ENCODE results near the gene NSMF. TPM values are rescaled to one million over a fixed set of nuclear protein-coding genes. Genes with fewer than 3 reads are reported as not detected.

Gene NSMF
- total and polyA plus RNA-seq, 2 of the 4 experiments (the other 2 are of a cell fraction) = 7.7 to 40.9 TPM

DNA sequence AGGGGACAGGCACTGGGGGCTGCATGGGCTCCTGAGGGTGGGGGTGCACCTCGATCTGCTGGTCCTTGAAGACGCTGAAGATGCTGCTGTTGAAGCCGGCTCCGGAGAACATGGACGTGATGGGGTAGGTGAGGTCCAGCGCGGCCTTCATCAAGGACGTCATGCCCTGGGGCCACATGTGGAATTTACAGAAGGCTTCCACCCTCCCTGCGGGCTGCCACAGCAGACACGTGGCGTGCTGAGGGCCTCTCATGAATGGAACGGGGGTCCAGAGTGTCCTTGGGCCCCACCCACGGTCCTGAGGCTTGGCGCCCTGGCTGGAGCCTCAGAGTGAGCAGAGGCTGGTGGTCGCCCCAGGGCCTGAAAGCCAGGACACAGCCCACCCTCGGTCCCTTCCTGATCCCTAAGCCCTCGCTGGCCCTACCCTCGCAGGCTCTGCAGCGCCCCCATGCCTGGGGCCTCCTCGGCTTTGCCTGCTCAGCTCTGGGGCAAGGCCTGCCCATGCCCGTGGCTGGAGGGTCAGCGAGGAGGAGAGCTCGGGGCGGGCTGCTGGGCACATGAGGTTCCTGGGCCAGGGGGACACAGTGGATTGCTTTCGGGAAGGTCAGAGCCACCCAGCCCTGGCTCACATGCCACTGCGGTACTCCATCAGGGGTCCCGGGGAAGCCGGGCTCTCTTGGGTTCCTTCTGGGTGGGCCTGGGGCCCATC lies 5.3 kb upstream of the NSMF start:
- BruUV-seq (replicated peaks) = no TSS peak
- no peak for TF ChIP-seq NFE2L2 (IDR thresholded peaks at IDR 0.05; ENCODE audit: low read depth, low read length)
- TF ChIP-seq, protein P1, sequence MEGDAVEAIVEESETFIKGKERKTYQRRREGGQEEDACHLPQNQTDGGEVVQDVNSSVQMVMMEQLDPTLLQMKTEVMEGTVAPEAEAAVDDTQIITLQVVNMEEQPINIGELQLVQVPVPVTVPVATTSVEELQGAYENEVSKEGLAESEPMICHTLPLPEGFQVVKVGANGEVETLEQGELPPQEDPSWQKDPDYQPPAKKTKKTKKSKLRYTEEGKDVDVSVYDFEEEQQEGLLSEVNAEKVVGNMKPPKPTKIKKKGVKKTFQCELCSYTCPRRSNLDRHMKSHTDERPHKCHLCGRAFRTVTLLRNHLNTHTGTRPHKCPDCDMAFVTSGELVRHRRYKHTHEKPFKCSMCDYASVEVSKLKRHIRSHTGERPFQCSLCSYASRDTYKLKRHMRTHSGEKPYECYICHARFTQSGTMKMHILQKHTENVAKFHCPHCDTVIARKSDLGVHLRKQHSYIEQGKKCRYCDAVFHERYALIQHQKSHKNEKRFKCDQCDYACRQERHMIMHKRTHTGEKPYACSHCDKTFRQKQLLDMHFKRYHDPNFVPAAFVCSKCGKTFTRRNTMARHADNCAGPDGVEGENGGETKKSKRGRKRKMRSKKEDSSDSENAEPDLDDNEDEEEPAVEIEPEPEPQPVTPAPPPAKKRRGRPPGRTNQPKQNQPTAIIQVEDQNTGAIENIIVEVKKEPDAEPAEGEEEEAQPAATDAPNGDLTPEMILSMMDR (conservative IDR thresholded peaks at IDR 0.05; ENCODE audit: low read depth, low read length) = no peak
- no peak for TF ChIP-seq BHLHE40 (IDR thresholded peaks at IDR 0.05; ENCODE audit: low read depth, low read length)
- no peak for TF ChIP-seq CEBPB (IDR thresholded peaks at IDR 0.05; ENCODE audit: low read depth, low read length)
- no peak for TF ChIP-seq CHD1 (IDR thresholded peaks at IDR 0.05; ENCODE audit: low read depth, low read length)
- TF ChIP-seq RAD21 (IDR thresholded peaks at IDR 0.05; ENCODE audit: low read length) = no peak
- no peak for TF ChIP-seq MXI1 (IDR thresholded peaks at IDR 0.05; ENCODE audit: borderline replicate concordance, low read depth, low read length)
- TF ChIP-seq MAZ (IDR thresholded peaks at IDR 0.05; ENCODE audit: borderline replicate concordance, low read depth, low read length) = no peak
- TF ChIP-seq, protein P2, sequence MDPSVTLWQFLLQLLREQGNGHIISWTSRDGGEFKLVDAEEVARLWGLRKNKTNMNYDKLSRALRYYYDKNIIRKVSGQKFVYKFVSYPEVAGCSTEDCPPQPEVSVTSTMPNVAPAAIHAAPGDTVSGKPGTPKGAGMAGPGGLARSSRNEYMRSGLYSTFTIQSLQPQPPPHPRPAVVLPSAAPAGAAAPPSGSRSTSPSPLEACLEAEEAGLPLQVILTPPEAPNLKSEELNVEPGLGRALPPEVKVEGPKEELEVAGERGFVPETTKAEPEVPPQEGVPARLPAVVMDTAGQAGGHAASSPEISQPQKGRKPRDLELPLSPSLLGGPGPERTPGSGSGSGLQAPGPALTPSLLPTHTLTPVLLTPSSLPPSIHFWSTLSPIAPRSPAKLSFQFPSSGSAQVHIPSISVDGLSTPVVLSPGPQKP (IDR thresholded peaks at IDR 0.05; ENCODE audit: borderline replicate concordance, low read depth, low read length) = no peak
- TF ChIP-seq RCOR1 (IDR thresholded peaks at IDR 0.05; ENCODE audit: insufficient replicate concordance, low read length) = no peak
- TF ChIP-seq RFX5 (IDR thresholded peaks at IDR 0.05; ENCODE audit: low read depth, low read length) = no peak
- no peak for TF ChIP-seq FOS (IDR thresholded peaks at IDR 0.05; ENCODE audit: low read depth, low read length)
- no peak for TF ChIP-seq POLR2A (IDR thresholded peaks at IDR 0.05; ENCODE audit: low read depth, low read length)
- H3K9me3 ChIP-seq (ENCODE audit: control insufficient read depth, insufficient read depth, low read length) = no peaks in the 10 kb centered on the region
- H3K79me1 ChIP-seq (ENCODE audit: low read depth in 1 of 2, low read length in 2 of 2) = no peaks in the 10 kb centered on the region
- H3K4me3 ChIP-seq (ENCODE audit: insufficient read depth, low read depth, low read length) = no peak overlapping the region
- ATAC-seq (ENCODE audit: low read depth) (no peak), DNase-seq (no peak)
- no peak overlapping the region for H3K9ac ChIP-seq (ENCODE audit: low read depth, low read length)
- no peak overlapping the region for H3K4ac ChIP-seq (ENCODE audit: low read depth, low read length)
- H3K27ac ChIP-seq (ENCODE audit: insufficient read depth, low read length) = no peak overlapping the region
- no peak overlapping the region for H4K8ac ChIP-seq (ENCODE audit: low read depth in 2 of 2, low read length in 2 of 2)
- no peak overlapping the region for H2BK120ac ChIP-seq (ENCODE audit: low read depth, low read length)
- no peak overlapping the region for H3K56ac ChIP-seq (ENCODE audit: extremely low read depth, insufficient read depth, low read length)
- H3K27me3 ChIP-seq (ENCODE audit: control insufficient read depth, insufficient read depth, low read length) = peaks cover 9% of the 10 kb centered on the region
- no peak overlapping the region for H2AK5ac ChIP-seq (ENCODE audit: low read depth, low read length)
- 85% methylated on average over 15 of the region's 28 CpGs; no CpG with 5 or more reads in 1 of the 2 experiments for WGBS, 2 experiments (ENCODE audit: extremely low coverage in 2 of 2, insufficient read length in 1 of 2)
- no peak overlapping the region for H2BK15ac ChIP-seq (ENCODE audit: low read depth, low read length)
- no peak overlapping the region for H4K5ac ChIP-seq (ENCODE audit: low read depth, low read length)
- dilution Hi-C loops (cut with HindIII; ENCODE audit: low sequenced_read_pairs, unreplicated experiment) (no loop called here), in situ Hi-C loops (cut with MboI; ENCODE audit: low sequenced_read_pairs) (no loop called here), intact Hi-C loops (cut with micrococcal nuclease) (no loop called here)
- H3K18ac ChIP-seq (ENCODE audit: low read depth, low read length) = no peak overlapping the region
- H4K20me1 ChIP-seq (ENCODE audit: insufficient read depth, low read length) = no peaks in the 10 kb centered on the region
- H2AFZ ChIP-seq (replicated peaks; ENCODE audit: low read length, poor library complexity) = no peak overlapping the region
- no peak overlapping the region for H3K14ac ChIP-seq (replicated peaks; ENCODE audit: low read depth, low read length)
- no peak overlapping the region for H3K23ac ChIP-seq (ENCODE audit: low read depth, low read length)
- ChIA-PET POLR2A (ENCODE audit: unreplicated experiment) (no interaction called here), CTCF (interaction anchor here (0.6 kb wide), 1 partner anchor 180 kb away, joined by 3 read pairs; no protein-coding TSS in a partner anchor)
- H3K4me2 ChIP-seq (ENCODE audit: low read depth, low read length) = no peak overlapping the region
- H3K36me3 ChIP-seq (ENCODE audit: control insufficient read depth, insufficient read depth, low read length) = no peaks in the 10 kb centered on the region
- H4K91ac ChIP-seq (ENCODE audit: insufficient read depth, low read depth, low read length) = no peak overlapping the region
- H3K4me1 ChIP-seq (ENCODE audit: control insufficient read depth, insufficient read depth, low read length) = peaks cover 3% of the 10 kb centered on the region
- H2AK9ac ChIP-seq (replicated peaks; ENCODE audit: low read depth, low read length, poor library complexity) = no peak overlapping the region
- no peak overlapping the region for H2BK20ac ChIP-seq (ENCODE audit: low read depth, low read length)
- H2BK5ac ChIP-seq (ENCODE audit: low read depth, low read length, poor library complexity, severe bottlenecking) = no peak overlapping the region
- no peaks in the 10 kb centered on the region for H3K9me1 ChIP-seq (ENCODE audit: insufficient read depth, low read length)

All from IMR-90 (cell line).